ENCODE results near the gene ZDHHC7. TPM values are rescaled to one million over a fixed set of nuclear protein-coding genes. Genes with fewer than 3 reads are reported as not detected.
A peak's percentile ranks its signal among the peaks of the same experiment; 100 is the strongest.

Gene ZDHHC7
- total RNA-seq, 1 donor from 2014 or later: 43.6 TPM

DNA sequence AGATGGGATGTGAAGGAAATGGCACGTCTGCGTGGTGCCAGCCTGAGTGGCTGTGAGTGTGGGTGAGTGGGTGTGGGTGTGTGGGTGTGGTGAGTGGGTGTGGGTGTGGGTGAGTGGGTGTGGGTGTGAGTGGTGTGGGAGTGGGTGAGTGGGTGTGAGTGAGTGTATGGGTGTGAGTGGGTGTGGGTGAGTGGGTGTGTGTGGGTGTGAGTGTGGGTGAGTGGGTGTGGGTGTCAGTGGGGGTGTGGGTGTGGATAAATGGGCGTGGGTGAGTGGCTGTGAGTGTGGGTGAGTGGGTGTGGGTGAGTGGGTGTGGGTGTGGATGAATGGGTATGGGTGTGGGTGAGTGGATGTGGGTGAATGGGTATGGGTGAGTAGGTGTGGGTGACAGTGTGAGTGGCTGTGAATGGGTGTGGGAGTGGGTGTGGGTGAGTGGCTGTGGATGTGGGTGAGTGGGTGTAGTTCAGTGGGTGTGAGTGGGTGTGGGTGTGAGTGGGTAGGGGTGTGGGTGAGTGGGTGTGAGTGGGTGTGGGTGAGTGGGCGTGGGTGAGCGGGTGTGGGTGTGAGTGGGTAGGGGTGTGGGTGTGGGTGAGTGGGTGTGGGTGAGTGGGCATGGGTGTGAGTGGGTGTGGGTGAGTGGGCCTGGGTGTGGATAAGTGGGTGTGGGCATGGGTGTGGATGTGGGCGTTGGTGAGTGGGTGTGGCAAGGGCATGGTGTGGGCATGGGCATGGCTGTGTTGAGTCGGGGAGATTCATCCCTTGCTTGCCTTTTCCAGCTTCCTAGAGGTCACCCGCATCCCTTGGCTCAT lies 80.8 kb downstream of the ZDHHC7 start:
- H3K4me3 Mint-ChIP-seq (ENCODE audit: unreplicated experiment): no peak overlapping the region
- H3K4me1 Mint-ChIP-seq (ENCODE audit: low read depth, unreplicated experiment): peaks cover 38% of the 10 kb centered on the region

GRCh38 chr16:84929421-84930297 lies 81.7 kb downstream of the ZDHHC7 start:
- no peak overlapping the region for H3K4me3 Mint-ChIP-seq (ENCODE audit: unreplicated experiment)
- H3K4me1 Mint-ChIP-seq (ENCODE audit: low read depth, unreplicated experiment): peaks cover 42% of the 10 kb centered on the region
- peaks cover 19% of the 10 kb centered on the region for H3K27me3 Mint-ChIP-seq (ENCODE audit: unreplicated experiment)
- peaks cover 15% of the 10 kb centered on the region for H3K9me3 Mint-ChIP-seq (ENCODE audit: unreplicated experiment)
- H3K36me3 Mint-ChIP-seq (ENCODE audit: unreplicated experiment): no peaks in the 10 kb centered on the region
- TF ChIP-seq, protein P1, sequence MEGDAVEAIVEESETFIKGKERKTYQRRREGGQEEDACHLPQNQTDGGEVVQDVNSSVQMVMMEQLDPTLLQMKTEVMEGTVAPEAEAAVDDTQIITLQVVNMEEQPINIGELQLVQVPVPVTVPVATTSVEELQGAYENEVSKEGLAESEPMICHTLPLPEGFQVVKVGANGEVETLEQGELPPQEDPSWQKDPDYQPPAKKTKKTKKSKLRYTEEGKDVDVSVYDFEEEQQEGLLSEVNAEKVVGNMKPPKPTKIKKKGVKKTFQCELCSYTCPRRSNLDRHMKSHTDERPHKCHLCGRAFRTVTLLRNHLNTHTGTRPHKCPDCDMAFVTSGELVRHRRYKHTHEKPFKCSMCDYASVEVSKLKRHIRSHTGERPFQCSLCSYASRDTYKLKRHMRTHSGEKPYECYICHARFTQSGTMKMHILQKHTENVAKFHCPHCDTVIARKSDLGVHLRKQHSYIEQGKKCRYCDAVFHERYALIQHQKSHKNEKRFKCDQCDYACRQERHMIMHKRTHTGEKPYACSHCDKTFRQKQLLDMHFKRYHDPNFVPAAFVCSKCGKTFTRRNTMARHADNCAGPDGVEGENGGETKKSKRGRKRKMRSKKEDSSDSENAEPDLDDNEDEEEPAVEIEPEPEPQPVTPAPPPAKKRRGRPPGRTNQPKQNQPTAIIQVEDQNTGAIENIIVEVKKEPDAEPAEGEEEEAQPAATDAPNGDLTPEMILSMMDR (IDR thresholded peaks at IDR 0.05; ENCODE audit: partially characterized antibody, unreplicated experiment): no peak
- no peak for DNase-seq
- peak overlapping the region; percentile 4 for H3K27ac Mint-ChIP-seq (ENCODE audit: unreplicated experiment)

More for the DNA sequence above, 80.8 kb downstream of the ZDHHC7 start:
- no peak for DNase-seq
- peaks cover 15% of the 10 kb centered on the region for H3K9me3 Mint-ChIP-seq (ENCODE audit: unreplicated experiment)
- peak overlapping the region; percentile 89 for H3K27ac Mint-ChIP-seq (ENCODE audit: unreplicated experiment)
- TF ChIP-seq, protein P1 (IDR thresholded peaks at IDR 0.05; ENCODE audit: partially characterized antibody, unreplicated experiment): no peak
- H3K36me3 Mint-ChIP-seq (ENCODE audit: unreplicated experiment): no peaks in the 10 kb centered on the region
- H3K27me3 Mint-ChIP-seq (ENCODE audit: unreplicated experiment): peaks cover 19% of the 10 kb centered on the region

DNA sequence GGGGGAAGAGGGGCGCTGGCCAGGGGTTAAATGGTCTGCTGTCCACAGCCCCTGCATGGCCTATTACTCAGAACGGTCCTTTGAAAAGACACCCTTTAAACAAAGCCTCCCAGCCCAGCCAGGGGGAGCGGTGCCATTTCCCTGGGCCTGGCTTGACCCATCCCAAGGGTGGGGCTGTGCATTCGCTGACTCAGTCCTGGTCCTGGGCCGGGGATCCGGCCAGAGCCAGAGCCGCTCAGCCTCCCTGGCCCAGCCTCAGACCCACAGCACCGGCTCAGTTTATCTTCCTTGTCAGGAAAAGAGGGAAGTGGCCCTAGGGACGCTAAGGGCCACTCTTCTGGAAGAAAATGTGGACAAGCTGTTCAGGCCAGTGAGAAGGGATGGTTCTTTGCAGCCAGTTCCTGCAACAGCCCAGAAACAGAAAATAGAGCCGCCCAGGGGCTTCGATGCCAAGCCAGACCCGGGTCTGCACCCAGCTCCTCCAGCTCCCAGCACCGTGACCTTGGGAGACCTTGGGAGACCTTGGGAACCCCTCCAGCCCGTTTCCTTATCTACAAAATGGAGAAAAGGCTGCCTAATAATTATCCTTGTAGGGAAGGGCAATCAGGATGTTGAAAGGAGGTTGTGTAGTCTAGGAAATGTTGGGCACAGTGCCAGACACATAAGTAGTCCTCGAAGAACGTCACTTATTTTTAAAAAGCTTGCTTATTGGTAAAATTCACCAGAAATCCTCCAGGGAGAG lies 82.5 kb downstream of the ZDHHC7 start:
- DNase-seq: no peak
- no peak overlapping the region for H3K4me3 Mint-ChIP-seq (ENCODE audit: unreplicated experiment)
- no peaks in the 10 kb centered on the region for H3K36me3 Mint-ChIP-seq (ENCODE audit: unreplicated experiment)
- no peak overlapping the region for H3K27ac Mint-ChIP-seq (ENCODE audit: unreplicated experiment)
- TF ChIP-seq, protein P1 (IDR thresholded peaks at IDR 0.05; ENCODE audit: partially characterized antibody, unreplicated experiment): no peak
- peaks cover 17% of the 10 kb centered on the region for H3K27me3 Mint-ChIP-seq (ENCODE audit: unreplicated experiment)
- peaks cover 43% of the 10 kb centered on the region for H3K4me1 Mint-ChIP-seq (ENCODE audit: low read depth, unreplicated experiment)
- H3K9me3 Mint-ChIP-seq (ENCODE audit: unreplicated experiment): peaks cover 17% of the 10 kb centered on the region

DNA sequence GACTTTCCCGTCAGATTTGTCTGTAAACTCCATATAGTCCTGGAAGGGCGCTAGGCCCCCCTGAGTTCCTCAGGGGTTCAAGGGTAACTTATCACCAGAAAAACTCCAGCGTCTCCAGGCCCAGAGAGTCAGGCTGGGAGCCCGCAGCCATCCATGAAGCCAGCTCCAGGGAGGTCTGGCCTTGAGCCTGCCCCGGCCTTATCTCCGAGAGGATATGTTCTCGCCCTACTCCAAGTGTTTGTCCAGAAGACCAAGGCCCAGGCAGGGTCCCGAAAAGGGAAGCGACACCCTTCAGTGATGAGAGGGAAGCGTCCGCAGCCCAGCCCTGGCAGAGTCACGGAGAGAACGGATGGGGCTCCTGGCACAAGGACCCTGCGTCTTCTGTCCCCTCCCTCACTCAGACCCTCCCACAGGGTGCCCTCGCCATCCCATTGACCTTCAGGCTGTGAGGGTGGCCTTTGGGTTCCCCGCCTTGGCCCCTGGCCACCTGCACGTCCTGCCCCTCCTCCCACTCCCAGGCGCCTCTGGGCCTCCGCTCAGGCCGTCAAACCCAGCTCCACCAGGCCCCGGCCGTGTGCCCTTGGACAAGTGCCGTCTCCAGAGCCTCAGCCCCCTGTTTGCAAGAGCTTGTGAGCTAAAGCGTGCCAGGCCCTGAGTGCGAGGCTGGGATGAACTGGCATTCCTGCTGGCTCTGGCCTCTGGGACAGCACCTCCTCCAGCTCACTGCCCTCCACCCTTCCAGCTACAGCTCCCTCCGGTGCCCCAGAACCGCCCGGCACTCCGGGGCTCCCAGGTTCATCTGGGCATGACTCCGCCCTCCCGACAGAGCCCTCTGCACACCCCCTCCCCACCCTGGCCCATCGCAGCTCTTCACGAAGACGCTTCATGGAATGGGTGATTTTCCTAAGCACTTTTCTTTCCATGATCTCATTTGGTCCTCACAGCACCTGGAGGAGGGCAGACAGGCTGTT lies 83.4 kb downstream of the ZDHHC7 start:
- H3K36me3 Mint-ChIP-seq (ENCODE audit: unreplicated experiment): no peaks in the 10 kb centered on the region
- TF ChIP-seq, protein P1 (IDR thresholded peaks at IDR 0.05; ENCODE audit: partially characterized antibody, unreplicated experiment): no peak
- no peak for DNase-seq
- peaks cover 21% of the 10 kb centered on the region for H3K27me3 Mint-ChIP-seq (ENCODE audit: unreplicated experiment)
- no peak overlapping the region for H3K27ac Mint-ChIP-seq (ENCODE audit: unreplicated experiment)
- H3K4me3 Mint-ChIP-seq (ENCODE audit: unreplicated experiment): no peak overlapping the region
- peaks cover 45% of the 10 kb centered on the region for H3K4me1 Mint-ChIP-seq (ENCODE audit: low read depth, unreplicated experiment)
- H3K9me3 Mint-ChIP-seq (ENCODE audit: unreplicated experiment): peaks cover 21% of the 10 kb centered on the region

All from glutamatergic neuron (in vitro differentiated cells).